Thyroid gland (tissue), 4 donors: ENCODE data around the gene FAM222A.
A peak's percentile ranks its signal among the peaks of the same experiment; 100 is the strongest.

Experiments used
- POLR2A ChIP-seq, 2 donors: fragments of 450-650 bp; IDR thresholded peaks; one replicate each; pipeline ENCODE4 v1.6.1; 2017; ENCODE audit warnings: antibody characterized with exemption in 2 of 2, mild to moderate bottlenecking in 2 of 2, moderate library complexity in 1 of 2
- TF ChIP-seq, protein P1 (sequence below), 6 experiments: fragments of 200-600 bp in 3 of 6; fragments of 450-650 bp in 3 of 6; sonication (generic) in 3 of 6; IDR thresholded peaks; one replicate each; pipeline ENCODE4 v1.5.1; 2016 to 2019; ENCODE audit warnings: antibody characterized with exemption in 6 of 6, mild to moderate bottlenecking in 2 of 6, inconsistent platforms in 1 of 6, moderate library complexity in 1 of 6

DNA sequence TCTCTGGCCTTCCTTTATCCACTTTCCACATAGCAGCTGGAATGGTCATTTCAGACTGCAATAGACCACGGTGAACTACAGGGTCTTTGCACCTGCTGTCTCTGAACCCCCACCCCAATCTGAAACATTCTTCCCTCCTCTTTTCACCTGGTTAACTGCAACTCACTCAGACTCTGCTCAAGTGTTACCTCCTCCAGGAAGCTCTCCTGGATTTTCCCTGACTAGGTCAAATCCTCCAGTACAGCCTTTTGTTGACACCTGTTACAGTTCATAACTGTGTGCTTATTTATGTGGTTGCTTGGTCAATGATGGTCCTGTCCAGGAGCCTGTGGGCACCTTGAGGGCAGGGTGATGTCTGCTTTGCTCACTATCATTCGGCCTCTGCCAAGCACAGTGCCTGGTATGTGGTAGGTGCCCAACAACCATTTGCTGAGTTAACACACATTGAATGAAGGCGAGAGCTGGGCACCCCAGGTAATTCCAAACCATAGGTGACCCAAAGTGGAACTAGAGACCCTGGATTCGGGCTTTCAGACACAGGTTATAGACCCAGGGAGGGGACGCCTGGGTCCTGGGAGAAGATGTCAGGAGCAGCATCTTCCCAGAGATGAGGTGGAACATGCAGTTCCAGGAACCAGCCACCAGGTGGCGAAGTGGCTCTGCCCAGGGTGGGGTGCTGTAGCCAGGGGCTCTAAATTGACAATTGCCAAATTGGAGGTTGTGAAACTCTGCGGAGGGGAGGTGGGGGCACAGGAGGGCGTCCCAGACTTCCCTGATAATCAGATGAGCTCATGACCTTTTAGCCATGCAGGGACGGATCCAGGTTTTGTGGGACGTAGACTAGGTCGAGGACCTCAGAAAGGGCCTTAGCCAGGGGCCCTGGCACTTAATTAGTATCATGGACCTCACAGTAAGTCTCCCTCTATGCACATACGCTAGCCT is 91.5 kb downstream of the FAM222A start:
- TF ChIP-seq, protein P1, sequence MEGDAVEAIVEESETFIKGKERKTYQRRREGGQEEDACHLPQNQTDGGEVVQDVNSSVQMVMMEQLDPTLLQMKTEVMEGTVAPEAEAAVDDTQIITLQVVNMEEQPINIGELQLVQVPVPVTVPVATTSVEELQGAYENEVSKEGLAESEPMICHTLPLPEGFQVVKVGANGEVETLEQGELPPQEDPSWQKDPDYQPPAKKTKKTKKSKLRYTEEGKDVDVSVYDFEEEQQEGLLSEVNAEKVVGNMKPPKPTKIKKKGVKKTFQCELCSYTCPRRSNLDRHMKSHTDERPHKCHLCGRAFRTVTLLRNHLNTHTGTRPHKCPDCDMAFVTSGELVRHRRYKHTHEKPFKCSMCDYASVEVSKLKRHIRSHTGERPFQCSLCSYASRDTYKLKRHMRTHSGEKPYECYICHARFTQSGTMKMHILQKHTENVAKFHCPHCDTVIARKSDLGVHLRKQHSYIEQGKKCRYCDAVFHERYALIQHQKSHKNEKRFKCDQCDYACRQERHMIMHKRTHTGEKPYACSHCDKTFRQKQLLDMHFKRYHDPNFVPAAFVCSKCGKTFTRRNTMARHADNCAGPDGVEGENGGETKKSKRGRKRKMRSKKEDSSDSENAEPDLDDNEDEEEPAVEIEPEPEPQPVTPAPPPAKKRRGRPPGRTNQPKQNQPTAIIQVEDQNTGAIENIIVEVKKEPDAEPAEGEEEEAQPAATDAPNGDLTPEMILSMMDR (IDR thresholded peaks at IDR 0.05), result peak; percentile 73 to 97 (median 88)
- TF ChIP-seq POLR2A (IDR thresholded peaks at IDR 0.05), result no peak
